ENCODE data around the gene SEC61A1.

SEC61A1 gene

DNA sequence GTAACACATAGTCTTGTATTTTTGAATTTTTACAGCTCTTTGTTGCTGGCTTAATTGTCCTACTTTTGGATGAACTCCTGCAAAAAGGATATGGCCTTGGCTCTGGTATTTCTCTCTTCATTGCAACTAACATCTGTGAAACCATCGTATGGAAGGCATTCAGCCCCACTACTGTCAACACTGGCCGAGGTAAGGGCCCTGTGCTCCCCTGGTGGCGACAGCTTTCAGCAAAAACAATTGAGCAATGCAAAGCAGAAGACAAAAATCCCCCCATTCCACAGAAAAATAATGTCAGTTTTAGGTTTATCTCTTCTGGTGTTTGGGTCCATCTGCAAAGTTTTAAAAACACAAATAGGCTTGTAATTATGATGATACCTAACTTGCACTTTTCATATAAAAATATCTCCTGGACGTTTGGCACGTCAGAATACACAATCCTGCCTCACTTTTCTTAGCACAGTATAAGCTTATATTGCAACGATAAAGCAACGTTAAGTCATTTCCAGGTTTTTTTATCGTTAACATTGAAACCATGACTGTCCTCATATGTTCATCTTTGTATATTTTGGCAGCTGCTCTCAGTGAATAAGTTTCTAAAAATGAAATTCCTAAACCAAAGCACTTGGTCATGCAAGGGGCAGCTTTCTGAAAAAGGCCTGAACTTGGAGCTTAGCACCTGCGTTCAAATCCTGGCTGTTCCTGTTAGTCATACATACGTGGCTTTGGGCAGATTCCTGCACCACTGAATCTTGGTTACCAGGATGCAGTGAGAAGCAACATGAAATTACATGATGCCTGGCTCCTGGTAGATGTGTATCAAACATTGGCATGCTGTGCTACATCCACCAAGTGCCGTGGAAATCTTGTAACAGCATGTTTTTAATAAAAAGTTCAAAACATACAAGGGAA lies 8.5 kb downstream of the SEC61A1 start:
- peak; percentile 96 for DNase-seq

DNA sequence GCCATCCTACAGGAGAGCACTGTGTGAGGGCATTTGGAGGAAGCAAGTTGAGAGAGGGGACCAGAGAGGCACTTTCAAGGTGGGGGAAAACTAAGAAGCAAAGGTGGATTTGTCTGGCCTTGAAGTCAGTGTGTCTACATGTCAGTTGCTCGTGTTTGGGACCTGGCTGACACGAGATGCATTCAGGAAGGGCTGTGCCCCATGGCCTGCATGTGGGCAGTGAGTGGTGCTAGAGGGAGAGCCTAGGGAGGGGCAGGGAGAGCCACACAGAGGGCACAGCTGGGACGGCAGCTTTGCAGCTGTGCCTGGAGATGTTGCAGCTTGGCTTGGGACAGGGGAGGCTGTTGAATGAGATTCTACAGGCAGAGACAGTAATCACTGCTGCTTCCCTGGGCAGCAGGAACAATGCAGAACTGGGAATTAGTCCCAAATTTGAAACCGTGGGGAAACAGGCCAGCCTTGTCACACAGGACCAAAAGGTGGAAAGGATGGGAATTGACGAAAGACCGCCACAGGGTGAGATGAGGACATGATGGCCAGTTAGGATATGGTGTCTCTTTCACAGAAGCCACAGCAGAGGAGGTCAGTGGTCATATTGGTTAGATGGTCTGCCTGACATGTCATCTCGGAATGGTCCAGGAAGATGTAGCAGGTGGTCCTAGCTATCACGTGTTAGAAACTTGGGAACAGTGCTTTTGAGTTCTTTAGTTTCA lies 10.0 kb downstream of the SEC61A1 start:
- no peak for DNase-seq

DNA sequence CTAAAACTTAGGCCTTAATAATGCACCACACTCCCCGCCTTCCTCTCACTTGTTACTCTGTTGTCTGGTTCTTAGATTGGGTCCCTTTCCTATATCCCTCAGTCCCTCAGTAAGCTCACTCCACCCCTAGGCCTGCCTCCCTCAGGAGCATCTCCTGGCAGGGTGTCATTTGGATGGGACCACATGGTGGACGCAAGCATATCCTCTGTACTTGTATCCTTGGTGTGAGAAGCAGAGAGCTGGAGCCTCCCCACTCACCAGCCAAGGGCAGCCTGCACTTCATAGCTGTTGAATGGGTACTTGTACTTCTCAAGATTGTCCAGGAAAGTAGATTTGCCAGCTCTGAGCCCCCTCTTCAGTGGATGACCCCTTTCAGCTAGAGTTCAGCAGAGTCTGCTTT lies 11.6 kb downstream of the SEC61A1 start:
- DNase-seq, result no peak

DNA sequence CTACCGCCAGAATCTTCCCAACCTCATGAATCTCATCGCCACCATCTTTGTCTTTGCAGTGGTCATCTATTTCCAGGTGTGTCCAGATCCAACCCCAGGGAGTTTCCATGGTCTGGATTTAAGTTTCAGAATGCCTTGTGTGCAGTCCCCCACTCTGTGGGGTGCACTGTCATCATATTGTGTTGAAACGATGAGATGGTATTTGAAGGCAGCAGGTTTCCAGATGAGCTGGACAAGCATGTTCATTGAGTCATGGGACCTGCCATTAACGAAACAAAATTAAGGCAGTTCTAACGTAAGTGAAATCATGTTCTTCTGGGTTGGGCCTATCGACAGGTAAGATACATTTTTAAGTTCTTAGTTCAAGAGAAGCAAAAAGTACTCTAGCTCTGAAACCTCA lies 12.7 kb downstream of the SEC61A1 start:
- DNase-seq, result no peak

GRCh38 chr3:128066114-128066513 lies 13.9 kb downstream of the SEC61A1 start:
- DNase-seq, result peak; percentile 40

DNA sequence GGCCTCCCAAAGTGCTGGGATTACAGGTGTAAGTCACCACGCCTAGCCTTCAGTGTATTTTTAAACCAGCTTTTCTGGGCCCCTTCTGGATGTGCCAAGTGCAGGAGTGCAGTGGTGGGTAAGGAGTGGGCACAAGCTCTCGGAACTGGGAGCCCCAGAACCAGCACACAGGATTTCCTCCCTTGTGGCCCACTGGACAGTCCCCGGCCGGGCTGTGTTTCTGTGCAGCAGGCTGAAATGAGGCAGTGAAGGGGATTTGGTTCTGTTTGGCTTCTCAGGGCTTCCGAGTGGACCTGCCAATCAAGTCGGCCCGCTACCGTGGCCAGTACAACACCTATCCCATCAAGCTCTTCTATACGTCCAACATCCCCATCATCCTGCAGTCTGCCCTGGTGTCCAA lies 14.4 kb downstream of the SEC61A1 start:
- no peak for DNase-seq

- peak; percentile 65 for DNase-seq
These were observed 15.3 kb downstream of the SEC61A1 start for GRCh38 chr3:128067489-128067888.

DNA sequence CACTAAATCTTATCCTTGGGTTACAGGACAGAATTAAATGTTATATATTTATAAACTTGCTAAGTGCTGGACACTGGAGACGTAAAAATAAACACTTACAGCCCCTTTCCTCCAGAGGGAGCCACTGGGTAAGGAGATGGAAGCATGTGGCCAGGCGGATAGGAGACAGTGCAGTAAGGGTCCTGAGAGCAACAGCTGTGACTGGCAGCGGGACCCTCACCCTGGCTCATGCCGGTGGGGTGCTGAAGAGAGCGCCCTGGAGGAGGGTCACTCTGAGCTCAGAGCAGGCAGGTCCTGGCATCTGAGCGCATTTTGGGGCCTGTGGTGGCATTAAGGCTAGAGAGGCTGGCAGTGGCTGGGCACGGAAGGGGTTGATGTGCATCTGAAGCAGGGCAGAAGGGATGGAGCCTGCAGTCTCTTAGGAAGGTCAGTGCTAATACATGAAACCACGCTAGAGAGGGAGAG lies 16.0 kb downstream of the SEC61A1 start:
- no peak for DNase-seq

DNA sequence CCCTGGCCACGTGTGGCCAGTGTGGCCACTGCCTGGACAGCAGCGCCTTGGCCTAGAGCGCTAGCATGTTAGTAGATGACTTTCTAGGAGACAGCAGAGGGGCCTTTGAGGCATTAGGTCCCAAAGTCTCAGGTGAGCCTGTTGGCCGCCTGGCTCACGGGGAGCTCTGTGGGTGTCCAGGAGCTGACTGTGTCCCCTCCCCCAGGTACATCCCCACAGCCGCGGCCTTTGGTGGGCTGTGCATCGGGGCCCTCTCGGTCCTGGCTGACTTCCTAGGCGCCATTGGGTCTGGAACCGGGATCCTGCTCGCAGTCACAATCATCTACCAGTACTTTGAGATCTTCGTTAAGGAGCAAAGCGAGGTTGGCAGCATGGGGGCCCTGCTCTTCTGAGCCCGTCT lies 17.0 kb downstream of the SEC61A1 start:
- no peak for DNase-seq

DNA sequence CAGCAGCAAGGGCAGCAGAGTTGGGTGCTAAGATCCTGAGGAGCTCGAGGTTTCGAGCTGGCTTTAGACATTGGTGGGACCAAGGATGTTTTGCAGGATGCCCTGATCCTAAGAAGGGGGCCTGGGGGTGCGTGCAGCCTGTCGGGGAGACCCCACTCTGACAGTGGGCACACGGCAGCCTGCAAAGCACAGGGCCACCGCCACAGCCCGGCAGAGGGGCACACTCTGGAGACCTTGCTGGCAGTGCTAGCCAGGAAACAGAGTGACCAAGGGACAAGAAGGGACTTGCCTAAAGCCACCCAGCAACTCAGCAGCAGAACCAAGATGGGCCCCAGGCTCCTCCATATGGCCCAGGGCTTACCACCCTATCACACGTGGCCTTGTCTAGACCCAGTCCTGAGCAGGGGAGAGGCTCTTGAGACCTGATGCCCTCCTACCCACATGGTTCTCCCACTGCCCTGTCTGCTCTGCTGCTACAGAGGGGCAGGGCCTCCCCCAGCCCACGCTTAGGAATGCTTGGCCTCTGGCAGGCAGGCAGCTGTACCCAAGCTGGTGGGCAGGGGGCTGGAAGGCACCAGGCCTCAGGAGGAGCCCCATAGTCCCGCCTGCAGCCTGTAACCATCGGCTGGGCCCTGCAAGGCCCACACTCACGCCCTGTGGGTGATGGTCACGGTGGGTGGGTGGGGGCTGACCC lies 18.8 kb downstream of the SEC61A1 start:
- DNase-seq, result no peak

- DNase-seq, result no peak
These were observed 19.7 kb downstream of the SEC61A1 start for GRCh38 chr3:128071771-128072453.

DNA sequence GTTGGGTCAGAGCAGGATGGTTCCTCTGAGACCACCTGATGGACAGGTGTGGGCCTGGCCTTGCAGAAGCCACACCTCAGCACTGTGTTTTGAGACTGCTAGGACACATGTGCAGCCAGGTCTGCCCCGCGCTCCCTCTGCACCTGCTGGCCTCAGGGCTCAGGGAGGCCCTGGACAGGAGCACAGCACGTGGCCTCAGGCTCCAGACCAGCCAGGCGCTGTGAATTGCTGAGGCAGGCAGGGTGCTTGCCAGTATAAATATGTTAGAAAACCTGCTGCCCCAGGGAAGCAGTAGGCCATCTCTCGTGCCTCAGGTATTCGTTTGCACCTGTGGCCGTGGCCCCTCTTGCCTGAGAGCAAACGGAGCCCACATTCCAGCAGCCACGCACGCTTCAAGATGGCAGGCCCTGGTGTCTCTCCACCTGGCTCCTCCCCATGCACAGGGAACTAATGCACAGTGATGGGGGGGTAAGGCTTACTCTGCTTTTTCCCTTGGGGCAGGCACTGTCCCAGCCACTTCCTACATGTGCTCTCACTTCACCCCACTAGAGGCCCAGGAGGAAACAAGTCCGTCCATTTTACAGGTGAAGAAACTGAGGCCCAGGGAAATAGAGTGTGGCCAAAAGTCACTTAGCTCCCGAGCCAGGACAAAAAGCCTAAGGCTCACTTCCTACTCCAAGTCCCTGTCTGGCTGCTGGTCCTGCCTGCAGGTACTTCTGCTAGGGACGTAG lies 20.4 kb downstream of the SEC61A1 start:
- DNase-seq, result no peak

DNA sequence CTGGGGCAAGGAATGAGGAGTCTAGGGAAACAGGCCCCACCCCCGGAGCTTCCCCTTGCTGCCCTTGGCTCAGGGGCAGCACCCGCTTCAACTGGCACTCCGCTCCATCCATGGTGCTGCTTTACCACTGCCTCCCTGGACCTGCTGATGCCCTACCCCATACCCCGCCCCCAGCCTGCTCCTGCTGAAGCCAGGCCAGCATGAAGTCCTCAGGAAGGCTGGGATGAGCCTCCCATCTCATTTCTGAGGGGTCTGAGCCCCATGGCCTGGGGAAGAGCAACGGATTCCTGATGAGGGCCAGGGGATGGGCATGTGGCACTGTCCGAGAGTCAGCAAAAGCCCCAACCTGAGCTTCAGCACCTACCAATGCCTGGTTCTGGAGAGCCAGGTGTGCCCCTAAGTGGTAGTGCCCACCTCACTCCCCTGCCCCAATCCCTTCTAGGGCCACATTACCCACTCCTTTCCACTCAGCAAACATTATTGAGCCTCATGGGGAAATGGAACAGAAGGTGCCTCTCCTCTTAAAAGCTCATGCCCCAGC lies 21.0 kb downstream of the SEC61A1 start:
- DNase-seq, result no peak

GRCh38 chr3:128073807-128074206 lies 21.6 kb downstream of the SEC61A1 start:
- no peak for DNase-seq

- DNase-seq, result no peak
These were observed 22.7 kb downstream of the SEC61A1 start for GRCh38 chr3:128074851-128075521.

DNA sequence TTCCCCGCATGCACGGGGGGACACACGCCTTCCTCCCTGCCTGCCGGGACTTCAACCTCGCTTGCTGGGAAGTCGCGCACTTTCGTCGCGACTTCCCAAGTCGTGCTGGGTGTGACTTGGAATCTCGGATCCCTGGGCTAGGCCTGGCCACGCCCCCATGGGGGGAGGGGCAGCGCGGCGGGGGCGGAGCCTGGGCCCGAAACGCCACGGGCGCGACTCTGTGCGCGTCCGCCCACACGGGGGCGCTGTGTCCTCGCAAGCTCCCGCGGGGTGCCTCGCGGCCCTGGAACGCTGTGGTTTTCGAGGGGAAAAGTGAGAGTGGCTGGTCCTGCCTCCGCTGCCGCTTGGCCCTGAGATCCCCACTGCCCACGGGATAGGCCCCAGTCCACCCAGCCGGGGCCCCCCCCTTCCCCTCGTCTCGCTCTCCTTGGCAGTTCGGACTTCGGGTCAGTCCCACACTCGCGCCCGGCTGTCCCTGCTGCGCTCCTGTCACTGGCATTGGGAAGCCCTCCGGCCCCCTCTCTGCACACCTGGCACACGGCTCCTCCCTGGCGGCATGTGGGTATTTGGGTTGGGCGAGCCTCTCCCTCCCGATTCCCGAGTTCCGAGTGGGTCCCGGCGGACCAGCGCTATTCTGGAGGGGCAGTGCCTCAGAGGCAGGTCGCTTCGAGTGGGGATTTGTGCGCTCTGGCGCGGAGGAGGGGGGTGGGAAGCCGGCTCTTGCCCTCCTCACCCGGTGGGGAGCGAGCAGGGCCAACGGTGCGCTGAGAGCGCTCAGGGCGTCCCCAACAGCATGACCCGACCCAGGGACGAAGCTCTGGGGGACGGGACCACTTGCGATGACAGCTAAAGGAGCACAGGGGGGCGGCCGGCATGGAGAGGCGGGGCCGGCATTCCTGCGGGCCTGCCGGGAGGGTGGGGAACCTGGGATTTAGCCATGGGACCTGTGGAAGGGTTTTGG lies 23.6 kb downstream of the SEC61A1 start:
- DNase-seq, result peak; percentile 82

- no peak for DNase-seq
These were observed 24.4 kb downstream of the SEC61A1 start for GRCh38 chr3:128076483-128077201.

GRCh38 chr3:128077202-128077624 lies 25.0 kb downstream of the SEC61A1 start:
- no peak for DNase-seq

DNA sequence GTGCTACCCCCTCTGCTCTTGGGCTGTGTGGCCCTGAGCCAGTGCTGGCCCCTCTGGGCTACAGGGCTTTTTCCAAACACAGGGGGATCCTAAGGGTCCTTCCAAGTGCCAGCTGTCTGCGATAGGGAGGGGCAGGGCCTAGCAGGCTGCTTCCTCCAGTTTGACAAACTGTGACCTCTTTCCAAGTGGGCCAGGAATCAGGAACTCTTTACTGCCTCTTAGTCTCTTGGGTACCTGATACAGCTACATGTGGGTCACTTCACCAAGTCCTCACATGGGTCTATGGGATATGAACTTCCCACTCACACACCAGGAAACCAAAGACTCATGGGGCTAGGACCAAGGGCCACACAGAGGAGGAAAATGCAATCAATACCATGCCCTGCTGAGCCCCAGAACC lies 25.4 kb downstream of the SEC61A1 start:
- DNase-seq, result no peak

Data from fibroblast of skin of abdomen (primary cell).